ENCODE measurements around the gene CEP85L. TPM values are rescaled to one million over a fixed set of nuclear protein-coding genes. Genes with fewer than 3 reads are reported as not detected.

Gene CEP85L
- total RNA-seq, 1 donor from 2014 or later, result 19.3 TPM

DNA sequence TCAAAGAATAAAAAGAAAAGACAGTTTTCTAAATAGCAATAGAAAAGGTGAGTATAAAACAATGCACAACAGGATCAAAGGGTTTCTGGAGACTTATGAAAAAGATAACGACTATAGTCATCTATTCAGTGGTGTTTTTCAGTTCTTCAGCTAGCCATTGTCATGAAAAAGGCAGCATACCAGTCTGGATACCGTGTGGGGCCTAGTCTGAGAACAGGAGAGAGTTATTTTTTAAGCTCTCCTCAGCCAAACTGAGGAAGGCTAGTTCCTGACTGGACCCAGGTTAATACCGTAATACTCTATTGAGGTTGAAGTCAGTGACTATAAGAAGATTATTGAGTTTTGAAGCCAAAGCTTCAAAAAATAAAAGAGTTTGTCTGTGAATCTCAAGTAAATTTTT lies 53.8 kb downstream of the CEP85L start:
- no peak for TF ChIP-seq EZH2 (IDR thresholded peaks at IDR 0.05; ENCODE audit: insufficient read depth, low read length)
- no peak for TF ChIP-seq CTCF (IDR thresholded peaks at IDR 0.05; ENCODE audit: insufficient read depth, low read depth, low read length)
- Mint-ChIP-seq H3K4me3 (ENCODE audit: unreplicated experiment) (no peak overlapping the region), H3K36me3 (ENCODE audit: low read depth, unreplicated experiment) (peaks cover 6% of the 10 kb centered on the region), H3K27me3 (ENCODE audit: low read depth, unreplicated experiment) (no peaks in the 10 kb centered on the region), H3K9me3 (ENCODE audit: unreplicated experiment) (peaks cover 3% of the 10 kb centered on the region), H3K4me1 (ENCODE audit: low read depth, unreplicated experiment) (peaks cover 14% of the 10 kb centered on the region), H3K27ac (ENCODE audit: unreplicated experiment) (no peak overlapping the region)
- H3K27me3 ChIP-seq (ENCODE audit: insufficient read depth, low read length), result no peaks in the 10 kb centered on the region
- H3K27ac ChIP-seq (ENCODE audit: low read depth, low read length), result no peak overlapping the region
- H3K79me2 ChIP-seq (ENCODE audit: insufficient read depth, low read length), result peaks cover 73% of the 10 kb centered on the region
- no peaks in the 10 kb centered on the region for H3K36me3 ChIP-seq (ENCODE audit: insufficient read depth, low read length)
- no peaks in the 10 kb centered on the region for H3K9me3 ChIP-seq (ENCODE audit: insufficient read depth, low read depth, low read length)
- FAIRE-seq (no peak), DNase-seq (ENCODE audit: low read depth) (no peak)
- peaks cover 32% of the 10 kb centered on the region for H4K20me1 ChIP-seq (ENCODE audit: insufficient read depth, low read length)
- no peak overlapping the region for H2AFZ ChIP-seq (ENCODE audit: low read depth, low read length)
- H3K4me3 ChIP-seq (ENCODE audit: insufficient read depth, low read depth, low read length), result no peak overlapping the region
- no peaks in the 10 kb centered on the region for H3K4me1 ChIP-seq (ENCODE audit: insufficient read depth, low read length)
- no peak overlapping the region for H3K9ac ChIP-seq (ENCODE audit: low read length)
- no peak overlapping the region for H3K4me2 ChIP-seq (ENCODE audit: low read length)

GRCh38 chr6:118596774-118597320 lies 54.5 kb downstream of the CEP85L start:
- Histone ChIP-seq H3K27me3 (ENCODE audit: insufficient read depth, low read length) (no peaks in the 10 kb centered on the region), H3K4me1 (ENCODE audit: insufficient read depth, low read length) (no peaks in the 10 kb centered on the region), H3K79me2 (ENCODE audit: insufficient read depth, low read length) (peaks cover 72% of the 10 kb centered on the region), H3K4me3 (ENCODE audit: insufficient read depth, low read depth, low read length) (no peak overlapping the region), H3K27ac (ENCODE audit: low read depth, low read length) (no peak overlapping the region), H3K9ac (ENCODE audit: low read length) (no peak overlapping the region), H3K36me3 (ENCODE audit: insufficient read depth, low read length) (no peaks in the 10 kb centered on the region), H3K4me2 (ENCODE audit: low read length) (no peak overlapping the region), H4K20me1 (ENCODE audit: insufficient read depth, low read length) (peaks cover 24% of the 10 kb centered on the region), H2AFZ (ENCODE audit: low read depth, low read length) (no peak overlapping the region), H3K9me3 (ENCODE audit: insufficient read depth, low read depth, low read length) (no peaks in the 10 kb centered on the region)
- Mint-ChIP-seq H3K27me3 (ENCODE audit: low read depth, unreplicated experiment) (no peaks in the 10 kb centered on the region), H3K27ac (ENCODE audit: unreplicated experiment) (no peak overlapping the region), H3K4me1 (ENCODE audit: low read depth, unreplicated experiment) (peaks cover 14% of the 10 kb centered on the region), H3K36me3 (ENCODE audit: low read depth, unreplicated experiment) (peaks cover 3% of the 10 kb centered on the region), H3K4me3 (ENCODE audit: unreplicated experiment) (peak overlapping the region; percentile 25), H3K9me3 (ENCODE audit: unreplicated experiment) (no peaks in the 10 kb centered on the region)
- DNase-seq (ENCODE audit: low read depth) (no peak), FAIRE-seq (no peak)
- TF ChIP-seq EZH2 (IDR thresholded peaks at IDR 0.05; ENCODE audit: insufficient read depth, low read length) (no peak), CTCF (IDR thresholded peaks at IDR 0.05; ENCODE audit: insufficient read depth, low read depth, low read length) (no peak)

GRCh38 chr6:118594877-118595276 lies 56.5 kb downstream of the CEP85L start:
- Histone ChIP-seq H3K27ac (ENCODE audit: low read depth, low read length) (no peak overlapping the region), H3K27me3 (ENCODE audit: insufficient read depth, low read length) (no peaks in the 10 kb centered on the region), H3K4me1 (ENCODE audit: insufficient read depth, low read length) (no peaks in the 10 kb centered on the region), H3K4me3 (ENCODE audit: insufficient read depth, low read depth, low read length) (no peak overlapping the region), H4K20me1 (ENCODE audit: insufficient read depth, low read length) (peaks cover 34% of the 10 kb centered on the region), H2AFZ (ENCODE audit: low read depth, low read length) (no peak overlapping the region), H3K36me3 (ENCODE audit: insufficient read depth, low read length) (no peaks in the 10 kb centered on the region), H3K9ac (ENCODE audit: low read length) (no peak overlapping the region), H3K79me2 (ENCODE audit: insufficient read depth, low read length) (peaks cover 82% of the 10 kb centered on the region), H3K9me3 (ENCODE audit: insufficient read depth, low read depth, low read length) (no peaks in the 10 kb centered on the region), H3K4me2 (ENCODE audit: low read length) (no peak overlapping the region)
- no peaks in the 10 kb centered on the region for H3K9me3 Mint-ChIP-seq (ENCODE audit: unreplicated experiment)
- peaks cover 14% of the 10 kb centered on the region for H3K4me1 Mint-ChIP-seq (ENCODE audit: low read depth, unreplicated experiment)
- H3K27me3 Mint-ChIP-seq (ENCODE audit: low read depth, unreplicated experiment), result no peaks in the 10 kb centered on the region
- peaks cover 3% of the 10 kb centered on the region for H3K36me3 Mint-ChIP-seq (ENCODE audit: low read depth, unreplicated experiment)
- no peak for TF ChIP-seq CTCF (IDR thresholded peaks at IDR 0.05; ENCODE audit: insufficient read depth, low read depth, low read length)
- TF ChIP-seq EZH2 (IDR thresholded peaks at IDR 0.05; ENCODE audit: insufficient read depth, low read length), result no peak
- no peak overlapping the region for H3K4me3 Mint-ChIP-seq (ENCODE audit: unreplicated experiment)
- DNase-seq (ENCODE audit: low read depth) (no peak), FAIRE-seq (no peak)
- H3K27ac Mint-ChIP-seq (ENCODE audit: unreplicated experiment), result no peak overlapping the region
